B cell (primary cell): Measurements from ENCODE around the gene SLCO3A1. TPM values are rescaled to one million over a fixed set of nuclear protein-coding genes. Genes with fewer than 3 reads are reported as not detected.

Experiments
- ATAC-seq: fragments of 200-7000 bp; cut with Tn5 transposase; one replicate; pipeline ENCODE4 v1.10.0; 2021; ENCODE audit warnings: low read depth, mild to moderate bottlenecking, moderate number of reproducible peaks, moderate library complexity
- CTCF ChIA-PET: fragments of 350-600 bp; sonication (Branson Sonifier 250); formaldehyde crosslinking; loops from one replicate; lab custom pipeline; 2021; ENCODE audit warnings: antibody characterized with exemption, inconsistent platforms; lab: Charles Lee
- POLR2A ChIA-PET: fragments of 350-600 bp; sonication (Branson Sonifier 250); formaldehyde crosslinking; loops from one replicate; lab custom pipeline; 2021; ENCODE audit warnings: antibody characterized with exemption; lab: Charles Lee
- DNase-seq: peaks from one replicate; pipeline ENCODE4 v3.0.0; 2013
- H2AFZ ChIP-seq: 2 replicates; pipeline ENCODE4 v1.6.1; 2012; ENCODE audit warnings: mild to moderate bottlenecking, low read depth, low read length; ENCODE audit not compliant: insufficient read depth, poor library complexity, severe bottlenecking
- H3K27ac ChIP-seq, 2 donors: 1 replicate in 1 of 2; 2 replicates in 1 of 2; pipeline ENCODE4 v1.5.1; 2012 to 2013; ENCODE audit warnings: low read length in 2 of 2, mild to moderate bottlenecking in 2 of 2, moderate library complexity in 1 of 2
- H3K27me3 ChIP-seq, 4 experiments: fragments of 200-600 bp in 1 of 4; sonication (generic) in 1 of 4; replicated peaks in 1 of 4; 1 replicate in 2 of 4; 2 replicates in 2 of 4; pipeline versions ENCODE4 v1.6.1 to v1.7.0; 2013 to 2016; ENCODE audit warnings: low read length in 3 of 4, mild to moderate bottlenecking in 2 of 4, mixed read lengths in 1 of 4, moderate library complexity in 1 of 4; ENCODE audit not compliant: insufficient read depth in 4 of 4, control insufficient read depth in 3 of 4; ENCODE audit errors: control extremely low read depth in 1 of 4
- H3K36me3 ChIP-seq, 2 experiments: replicated peaks in 1 of 2; 1 replicate in 1 of 2; 2 replicates in 1 of 2; pipeline versions ENCODE4 v1.6.1 to v1.7.1; 2013; ENCODE audit warnings: low read length in 1 of 2; ENCODE audit not compliant: insufficient read depth in 2 of 2, control insufficient read depth in 1 of 2; ENCODE audit errors: control extremely low read depth in 1 of 2, extremely low read depth in 1 of 2
- H3K4me1 ChIP-seq, 2 donors: fragments of 200-600 bp in 1 of 2; sonication (generic) in 1 of 2; 1 replicate in 1 of 2; 2 replicates in 1 of 2; pipeline versions ENCODE4 v1.5.1 to v1.6.1; 2013 to 2017; ENCODE audit warnings: low read length in 2 of 2; ENCODE audit not compliant: control insufficient read depth in 2 of 2, insufficient read depth in 2 of 2
- H3K4me2 ChIP-seq: replicated peaks from 2 replicates; pipeline ENCODE3; 2012; ENCODE audit warnings: mild to moderate bottlenecking, low read depth, low read length; ENCODE audit not compliant: poor library complexity, severe bottlenecking
- H3K4me3 ChIP-seq, 5 experiments: fragments of 200-600 bp in 1 of 5; sonication (generic) in 1 of 5; 1 replicate in 3 of 5; 2 replicates in 2 of 5; pipeline versions ENCODE4 v1.5.1 to v1.7.0; 2011 to 2016; ENCODE audit warnings: low read length in 4 of 5, mild to moderate bottlenecking in 4 of 5, low read depth in 2 of 5, control low read depth in 1 of 5, moderate library complexity in 1 of 5; ENCODE audit not compliant: insufficient read depth in 1 of 5; ENCODE audit errors: control extremely low read depth in 1 of 5, extremely low read depth in 1 of 5
- H3K79me2 ChIP-seq: fragments of 200-600 bp; sonication (generic); one replicate; pipeline ENCODE4 v1.6.0; 2016; ENCODE audit warnings: low read length; ENCODE audit not compliant: control insufficient read depth, insufficient read depth
- H3K9ac ChIP-seq: fragments of 200-600 bp; sonication (generic); 2 replicates; pipeline ENCODE4 v1.6.1; 2017; ENCODE audit warnings: mild to moderate bottlenecking, low read length, moderate library complexity
- H3K9me3 ChIP-seq, 3 donors: one replicate each; pipeline versions ENCODE4 v1.6.1 to v1.7.1; 2013; ENCODE audit warnings: low read length in 2 of 3; ENCODE audit not compliant: control insufficient read depth in 2 of 3, insufficient read depth in 1 of 3; ENCODE audit errors: control extremely low read depth in 1 of 3
- H4K20me1 ChIP-seq: 2 replicates; pipeline ENCODE4 v1.6.0; 2012; ENCODE audit warnings: mild to moderate bottlenecking, low read length; ENCODE audit not compliant: insufficient read depth, control insufficient read depth, poor library complexity, severe bottlenecking
- H3K27ac Mint-ChIP-seq: one replicate; pipeline ENCODE4 v1.8.0; 2021; ENCODE audit warnings: mixed read lengths
- H3K27me3 Mint-ChIP-seq: one replicate; pipeline ENCODE4 v1.8.0; 2021; ENCODE audit warnings: mixed read lengths
- H3K4me1 Mint-ChIP-seq: one replicate; pipeline ENCODE4 v1.8.0; 2021; ENCODE audit warnings: mixed read lengths
- H3K4me3 Mint-ChIP-seq: one replicate; pipeline ENCODE4 v1.8.0; 2021; ENCODE audit warnings: mixed read lengths
- H3K9me3 Mint-ChIP-seq: one replicate; pipeline ENCODE4 v1.8.0; 2022; ENCODE audit warnings: mixed read lengths; ENCODE audit not compliant: insufficient read depth
- CTCF ChIP-seq: fragments of 200-600 bp; IDR thresholded peaks from one replicate; pipeline ENCODE4 v1.8.0; 2022; ENCODE audit warnings: antibody characterized with exemption, mild to moderate bottlenecking
- EZH2 ChIP-seq: IDR thresholded peaks from 2 replicates; pipeline ENCODE4 v1.6.1; 2012; ENCODE audit warnings: borderline replicate concordance, low read depth, mild to moderate bottlenecking, moderate library complexity, low read length; ENCODE audit not compliant: insufficient read depth, poor library complexity, severe bottlenecking
- WGBS: methylation state at CpG from one replicate; pipeline ENCODE4 v1.1.5; 2013; ENCODE audit warnings: missing lambda C conversion rate; ENCODE audit not compliant: insufficient coverage; 5-methylcytosine and 5-hydroxymethylcytosine counted together
- intact Hi-C: fragments of 100-400 bp; cut with micrococcal nuclease; formaldehyde crosslinking; loops from one replicate; pipeline ENCODE4 v1.10.0; 2022
- polyA plus RNA-seq: library from polyadenylated mRNA; depleted of rRNA; stranded (reverse); fragments of >200 nt; gene quantifications from 2 replicates; pipeline ENCODE4 v1.2.3, GENCODE V29; 2012
- total RNA-seq, 2 donors: library from RNA; stranded (reverse); fragments of 120-200 nt in 1 of 2; gene quantifications; 1 replicate in 1 of 2; 2 replicates in 1 of 2; pipeline versions ENCODE4 v1.2.3 to v1.2.4, GENCODE V29; 2013 to 2022

SLCO3A1 gene
- total and polyA plus RNA-seq, 2 donors (not counting 1 experiment from before 2014, with no cell fraction given): 0.99 to 2.3 TPM

GRCh38 chr15:91895051-91895450 is 41.5 kb downstream of the SLCO3A1 start:
- H3K27ac Mint-ChIP-seq: no peak overlapping the region
- intact Hi-C loops: no loop called here
- DNase-seq: no peak
- Histone ChIP-seq H3K27me3 (no peaks in the 10 kb centered on the region), H3K79me2 (no peaks in the 10 kb centered on the region), H3K4me2 (no peak overlapping the region), H3K27ac (no peak overlapping the region), H2AFZ (no peak overlapping the region), H3K36me3 (no peaks in the 10 kb centered on the region), H3K9ac (no peak overlapping the region), H3K4me1 (no peaks in the 10 kb centered on the region), H3K9me3 (peaks cover 2 to 8% (median 8%) of the 10 kb centered on the region in 3 donors), H4K20me1 (no peaks in the 10 kb centered on the region), H3K4me3 (no peak overlapping the region)
- no peak for ATAC-seq
- no peak for TF ChIP-seq EZH2
- no peak for TF ChIP-seq CTCF
- no peak overlapping the region for H3K4me3 Mint-ChIP-seq
- CTCF ChIA-PET: no interaction called here
- POLR2A ChIA-PET: no interaction called here
- 100% methylated on average over 1 of the region's 1 CpG for whole genome bisulfite sequencing
- H3K9me3 Mint-ChIP-seq: peaks cover 8% of the 10 kb centered on the region
- no peaks in the 10 kb centered on the region for H3K4me1 Mint-ChIP-seq
- no peaks in the 10 kb centered on the region for H3K27me3 Mint-ChIP-seq

GRCh38 chr15:91896341-91897055 is 43.0 kb downstream of the SLCO3A1 start:
- intact Hi-C loops: no loop called here
- Mint-ChIP-seq H3K27ac (no peak overlapping the region), H3K4me3 (no peak overlapping the region), H3K27me3 (no peaks in the 10 kb centered on the region), H3K4me1 (no peaks in the 10 kb centered on the region), H3K9me3 (peaks cover 15% of the 10 kb centered on the region)
- no peak overlapping the region for H3K27ac ChIP-seq
- no peaks in the 10 kb centered on the region for H3K79me2 ChIP-seq
- H4K20me1 ChIP-seq: no peaks in the 10 kb centered on the region
- no peaks in the 10 kb centered on the region for H3K27me3 ChIP-seq
- peaks cover 2 to 13% (median 8%) of the 10 kb centered on the region in 3 donors for H3K9me3 ChIP-seq
- DNase-seq (no peak), ATAC-seq (no peak)
- no CpG with 5 or more reads among the region's 5 CpGs for WGBS
- H3K4me1 ChIP-seq: no peaks in the 10 kb centered on the region
- H3K4me3 ChIP-seq: no peak overlapping the region
- H2AFZ ChIP-seq: no peak overlapping the region
- H3K36me3 ChIP-seq: no peaks in the 10 kb centered on the region
- TF ChIP-seq CTCF (no peak), EZH2 (no peak)
- no peak overlapping the region for H3K9ac ChIP-seq
- ChIA-PET CTCF (no interaction called here), POLR2A (no interaction called here)
- no peak overlapping the region for H3K4me2 ChIP-seq
